Measurements from ENCODE around the gene HINT2. TPM values are rescaled to one million over a fixed set of nuclear protein-coding genes. Genes with fewer than 3 reads are reported as not detected.
A peak's percentile ranks its signal among the peaks of the same experiment; 100 is the strongest.

Gene HINT2
- total and polyA plus RNA-seq, 2 donors (not counting 1 experiment from before 2014, with no cell fraction given), result 31.9 to 33.6 TPM

- Histone ChIP-seq H3K4me1 (ENCODE audit: control insufficient read depth in 2 of 2, insufficient read depth in 2 of 2, low read length in 2 of 2) (no peaks in the 10 kb centered on the region), H3K4me2 (replicated peaks; ENCODE audit: low read depth, low read length, poor library complexity, severe bottlenecking) (no peak overlapping the region), H3K9me3 (ENCODE audit: control extremely low read depth in 1 of 3, control insufficient read depth in 2 of 3, insufficient read depth in 1 of 3, low read length in 2 of 3) (no peaks in the 10 kb centered on the region), H3K4me3 (ENCODE audit: control extremely low read depth in 1 of 5, extremely low read depth in 1 of 5, insufficient read depth in 1 of 5, low read depth in 2 of 5, low read length in 4 of 5) (no peak overlapping the region), H3K27ac (ENCODE audit: low read length in 2 of 2) (no peak overlapping the region), H3K27me3 (replicated peaks in 1 of 4; ENCODE audit: control extremely low read depth in 1 of 4, control insufficient read depth in 3 of 4, insufficient read depth in 4 of 4, low read length in 3 of 4) (peaks cover 0 to 12% (median 3%) of the 10 kb centered on the region in 4 experiments), H3K9ac (ENCODE audit: low read length) (no peak overlapping the region), H3K36me3 (replicated peaks in 1 of 2; ENCODE audit: control extremely low read depth in 1 of 2, control insufficient read depth in 1 of 2, extremely low read depth in 1 of 2, insufficient read depth in 2 of 2, low read length in 1 of 2) (no peaks in the 10 kb centered on the region), H3K79me2 (ENCODE audit: control insufficient read depth, insufficient read depth, low read length) (no peaks in the 10 kb centered on the region), H2AFZ (ENCODE audit: insufficient read depth, low read depth, low read length, poor library complexity, severe bottlenecking) (no peak overlapping the region), H4K20me1 (ENCODE audit: control insufficient read depth, insufficient read depth, low read length, poor library complexity, severe bottlenecking) (no peaks in the 10 kb centered on the region)
- no peak for DNase-seq
- peaks cover 22% of the 10 kb centered on the region for H3K27me3 Mint-ChIP-seq
- no peaks in the 10 kb centered on the region for H3K9me3 Mint-ChIP-seq (ENCODE audit: insufficient read depth)
- no peak overlapping the region for H3K27ac Mint-ChIP-seq
- no peaks in the 10 kb centered on the region for H3K4me1 Mint-ChIP-seq
- 80% methylated on average over 1 of the region's 3 CpGs for WGBS (ENCODE audit: insufficient coverage)
- intact Hi-C loops (cut with micrococcal nuclease), result no loop called here
- TF ChIP-seq EZH2 (IDR thresholded peaks at IDR 0.05; ENCODE audit: borderline replicate concordance, insufficient read depth, low read depth, low read length, poor library complexity, severe bottlenecking), result no peak
- no peak for TF ChIP-seq CTCF (IDR thresholded peaks at IDR 0.05)
- CTCF ChIA-PET, result interaction anchor here (0.9 to 4.0 kb wide), 6 partner anchors 8 to 70 kb away, joined by 3 to 17 read pairs (median 5); no protein-coding TSS in a partner anchor
- no peak for ATAC-seq (ENCODE audit: low read depth)
- H3K4me3 Mint-ChIP-seq, result no peak overlapping the region
- POLR2A ChIA-PET, result no interaction called here
These were observed 45.1 kb upstream of the HINT2 start for GRCh38 chr9:35859990-35860339.

DNA sequence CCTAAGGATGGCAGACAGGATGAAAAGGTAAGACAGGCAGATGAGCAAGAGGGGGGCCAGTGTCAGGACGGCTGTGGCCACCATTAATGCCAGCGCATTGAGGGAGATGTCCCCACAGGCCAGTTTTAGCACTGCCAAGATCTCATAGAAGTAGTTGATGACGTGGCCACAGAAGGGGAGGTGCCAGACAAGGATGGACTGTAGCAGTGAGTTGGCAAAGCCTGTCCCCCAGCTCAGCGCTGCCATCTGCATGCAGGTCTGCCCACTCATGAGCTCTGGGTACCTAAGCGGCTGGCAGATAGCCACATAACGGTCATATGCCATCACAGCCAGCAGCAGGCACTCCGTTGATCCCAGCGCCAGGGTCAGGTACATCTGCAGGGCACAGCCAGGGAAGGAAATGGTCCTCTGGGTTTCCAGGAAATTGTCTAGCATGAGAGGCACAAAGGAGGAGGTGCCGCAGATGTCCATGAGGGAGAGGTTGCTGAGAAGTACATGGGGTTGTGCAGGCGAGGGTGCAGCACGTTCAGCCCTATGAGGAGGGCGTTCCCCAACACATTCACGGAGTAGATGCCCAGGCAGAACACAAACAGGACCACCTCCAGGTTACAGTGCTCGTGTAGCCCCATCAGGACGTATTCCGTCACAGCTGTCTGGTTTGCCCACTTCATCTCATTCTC is 44.6 kb upstream of the HINT2 start:
- Histone ChIP-seq H3K4me2 (replicated peaks; ENCODE audit: low read depth, low read length, poor library complexity, severe bottlenecking) (no peak overlapping the region), H2AFZ (ENCODE audit: insufficient read depth, low read depth, low read length, poor library complexity, severe bottlenecking) (no peak overlapping the region), H3K79me2 (ENCODE audit: control insufficient read depth, insufficient read depth, low read length) (no peaks in the 10 kb centered on the region), H3K9me3 (ENCODE audit: control extremely low read depth in 1 of 3, control insufficient read depth in 2 of 3, insufficient read depth in 1 of 3, low read length in 2 of 3) (no peaks in the 10 kb centered on the region), H3K4me3 (ENCODE audit: control extremely low read depth in 1 of 5, extremely low read depth in 1 of 5, insufficient read depth in 1 of 5, low read depth in 2 of 5, low read length in 4 of 5) (no peak overlapping the region), H4K20me1 (ENCODE audit: control insufficient read depth, insufficient read depth, low read length, poor library complexity, severe bottlenecking) (no peaks in the 10 kb centered on the region), H3K9ac (ENCODE audit: low read length) (no peak overlapping the region), H3K27me3 (replicated peaks in 1 of 4; ENCODE audit: control extremely low read depth in 1 of 4, control insufficient read depth in 3 of 4, insufficient read depth in 4 of 4, low read length in 3 of 4) (peaks cover 0 to 12% (median 3%) of the 10 kb centered on the region in 4 experiments), H3K27ac (ENCODE audit: low read length in 2 of 2) (no peak overlapping the region), H3K4me1 (ENCODE audit: control insufficient read depth in 2 of 2, insufficient read depth in 2 of 2, low read length in 2 of 2) (no peaks in the 10 kb centered on the region), H3K36me3 (replicated peaks in 1 of 2; ENCODE audit: control extremely low read depth in 1 of 2, control insufficient read depth in 1 of 2, extremely low read depth in 1 of 2, insufficient read depth in 2 of 2, low read length in 1 of 2) (no peaks in the 10 kb centered on the region)
- no peaks in the 10 kb centered on the region for H3K4me1 Mint-ChIP-seq
- ChIA-PET POLR2A (no interaction called here), CTCF (interaction anchor here (0.9 to 4.0 kb wide), 7 partner anchors 9 to 69 kb away, joined by 3 to 17 read pairs (median 4); no protein-coding TSS in a partner anchor)
- no peaks in the 10 kb centered on the region for H3K9me3 Mint-ChIP-seq (ENCODE audit: insufficient read depth)
- H3K27ac Mint-ChIP-seq, result no peak overlapping the region
- ATAC-seq (ENCODE audit: low read depth) (peak; percentile 76), DNase-seq (peak; percentile 45)
- WGBS (ENCODE audit: insufficient coverage), result 69% methylated on average over 15 of the region's 16 CpGs
- no peak for TF ChIP-seq EZH2 (IDR thresholded peaks at IDR 0.05; ENCODE audit: borderline replicate concordance, insufficient read depth, low read depth, low read length, poor library complexity, severe bottlenecking)
- TF ChIP-seq CTCF (IDR thresholded peaks at IDR 0.05), result no peak
- intact Hi-C loops (cut with micrococcal nuclease), result no loop called here
- no peak overlapping the region for H3K4me3 Mint-ChIP-seq
- peaks cover 22% of the 10 kb centered on the region for H3K27me3 Mint-ChIP-seq

All from B cell (primary cell).